ENCODE data around the gene ERGIC1. TPM values are rescaled to one million over a fixed set of nuclear protein-coding genes. Genes with fewer than 3 reads are reported as not detected.
A peak's percentile ranks its signal among the peaks of the same experiment; 100 is the strongest.
"Not testable (repeated sequence)": the region's sequence is repeated elsewhere in the genome, so short reads cannot be mapped to it uniquely, and the experiment has no call there.

The ERGIC1 gene
- total and polyA plus RNA-seq, 8 donors = 54.8 to 101 (median 75.6) TPM

- 58 to 59% methylated on average over 24 of the region's 24 CpGs for WGBS, 2 donors
- H3K4me1 ChIP-seq = peaks cover 25 to 26% (median 26%) of the 10 kb centered on the region in 3 donors
- ATAC-seq = peak; percentile 72 to 80 (median 75)
These were observed 26.7 kb downstream of the ERGIC1 start for GRCh38 chr5:172860520-172861443.

GRCh38 chr5:172861461-172861860 is 27.4 kb downstream of the ERGIC1 start:
- Histone ChIP-seq H3K36me3 (no peaks in the 10 kb centered on the region), H3K27me3 (no peaks in the 10 kb centered on the region), H3K27ac (peak overlapping the region; percentile 62 to 67 (median 63)), H3K4me3 (no peak overlapping the region), H3K4me1 (peaks cover 23 to 26% (median 25%) of the 10 kb centered on the region in 3 donors), H3K9me3 (no peaks in the 10 kb centered on the region)
- no peak for FAIRE-seq
- intact Hi-C loops (cut with DNase I) = no loop called here
- DNase-seq = no peak
- TF ChIP-seq CTCF (IDR thresholded peaks at IDR 0.05) = no peak
- WGBS, 2 donors = 84 to 85% methylated on average over 5 of the region's 5 CpGs
- no peak for ATAC-seq

More at GRCh38 chr5:172860520-172861443, 26.7 kb downstream of the ERGIC1 start:
- no peak overlapping the region for H3K4me3 ChIP-seq
- no peaks in the 10 kb centered on the region for H3K36me3 ChIP-seq
- H3K9me3 ChIP-seq = no peaks in the 10 kb centered on the region
- intact Hi-C loops (cut with DNase I) = no loop called here
- DNase-seq (peak in 5 of 6 donors; percentile 41 to 80 (median 69)), FAIRE-seq (no peak)
- no peaks in the 10 kb centered on the region for H3K27me3 ChIP-seq
- H3K27ac ChIP-seq = peak overlapping the region; percentile 62 to 67 (median 63)
- no peak for TF ChIP-seq CTCF (IDR thresholded peaks at IDR 0.05)

- intact Hi-C loops (cut with DNase I) = no loop called here
- FAIRE-seq (no peak), ATAC-seq (no peak), DNase-seq (no peak)
- Histone ChIP-seq H3K4me1 (peaks cover 23 to 28% (median 26%) of the 10 kb centered on the region in 3 donors), H3K27me3 (no peaks in the 10 kb centered on the region), H3K36me3 (no peaks in the 10 kb centered on the region), H3K9me3 (no peaks in the 10 kb centered on the region), H3K4me3 (no peak overlapping the region), H3K27ac (peak overlapping the region in 1 of 4 donors; percentile 67)
- 81 to 85% methylated on average over 5 of the region's 5 CpGs for WGBS, 2 donors
- TF ChIP-seq CTCF (IDR thresholded peaks at IDR 0.05) = no peak
These were observed 28.2 kb downstream of the ERGIC1 start for GRCh38 chr5:172862165-172862801.

- DNase-seq; intact Hi-C loops (cut with DNase I); H3K27ac ChIP-seq; ATAC-seq; H3K9me3 ChIP-seq; H3K4me3 ChIP-seq; H3K27me3 ChIP-seq; FAIRE-seq; H3K36me3 ChIP-seq: not testable (repeated sequence)
- 69% methylated on average over 4 of the region's 4 CpGs for WGBS, 2 donors
- peaks cover 24 to 29% (median 28%) of the 10 kb centered on the region in 3 donors for H3K4me1 ChIP-seq
These were observed 30.1 kb downstream of the ERGIC1 start for GRCh38 chr5:172864171-172864570.

GRCh38 chr5:172864747-172865146 is 30.7 kb downstream of the ERGIC1 start:
- no peak for ATAC-seq
- Histone ChIP-seq H3K4me1 (peaks cover 24 to 25% (median 24%) of the 10 kb centered on the region in 3 donors), H3K27ac (no peak overlapping the region)

More at GRCh38 chr5:172864747-172865146, 30.7 kb downstream of the ERGIC1 start:
- DNase-seq = no peak
- H3K4me3 ChIP-seq = no peak overlapping the region
- intact Hi-C loops (cut with DNase I) = no loop called here
- H3K36me3 ChIP-seq = no peaks in the 10 kb centered on the region
- no peaks in the 10 kb centered on the region for H3K9me3 ChIP-seq
- no peaks in the 10 kb centered on the region for H3K27me3 ChIP-seq
- WGBS, 2 donors = 85 to 88% methylated on average over 7 of the region's 7 CpGs
- TF ChIP-seq CTCF (IDR thresholded peaks at IDR 0.05) = no peak
- no peak for FAIRE-seq
